ENCODE data around the gene INSR. TPM values are rescaled to one million over a fixed set of nuclear protein-coding genes. Genes with fewer than 3 reads are reported as not detected.

Gene INSR
- total RNA-seq, 1 experiment from 2014 or later, result 35.9 TPM

DNA sequence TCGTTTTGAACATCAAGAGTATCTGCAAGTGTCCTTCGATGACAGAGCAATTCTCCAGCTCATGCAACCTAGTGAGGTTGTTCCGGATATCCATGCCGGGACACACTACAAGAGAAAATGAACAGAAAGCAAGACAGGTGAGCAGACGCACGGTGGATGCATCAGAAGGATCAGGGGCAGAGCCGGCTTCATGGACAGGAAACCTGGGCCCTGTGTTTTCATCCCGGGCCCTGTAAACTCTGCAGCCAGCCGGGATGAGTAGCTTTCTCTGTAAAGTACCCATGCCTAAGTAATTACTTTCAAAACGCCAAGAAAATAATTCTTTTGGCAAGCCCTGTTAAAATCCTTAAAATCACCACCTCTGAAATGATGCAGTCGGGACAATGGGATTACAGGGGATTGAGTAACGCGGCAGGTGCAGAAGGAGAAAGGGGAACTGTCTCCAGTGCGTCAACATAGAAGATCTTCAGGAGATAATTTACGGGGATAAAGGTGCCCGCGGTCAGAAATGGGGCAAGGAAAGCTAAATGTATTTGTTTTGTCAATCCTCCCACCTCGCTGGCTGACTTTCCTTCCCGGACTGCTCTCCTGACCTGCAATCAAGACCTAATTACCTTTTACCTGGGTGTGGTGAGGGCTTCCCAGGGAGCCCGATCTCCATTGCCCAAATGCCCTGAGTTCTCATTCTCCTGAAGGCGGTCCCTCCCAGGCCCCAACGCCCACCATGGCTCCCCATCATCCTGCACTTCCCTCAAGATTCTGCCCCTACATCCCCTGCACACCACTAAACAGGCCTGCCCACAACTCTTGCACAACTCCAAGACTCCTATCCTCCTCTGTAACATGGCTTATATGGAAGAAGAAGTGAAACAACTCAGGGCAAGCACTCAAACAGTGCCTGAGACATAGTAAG, 26.2 kb downstream of the INSR start:
- Mint-ChIP-seq H3K27me3 (ENCODE audit: low read depth) (no peaks in the 10 kb centered on the region), H3K9me3 (no peaks in the 10 kb centered on the region), H3K27ac (peak overlapping the region; percentile 53), H3K4me3 (no peak overlapping the region), H3K4me1 (0 out of 2 replicates have a peak, but pooled peaks cover 3% of the 10 kb centered on the region), H3K36me3 (peaks cover 15% of the 10 kb centered on the region)
- no peak for DNase-seq (ENCODE audit: low spot score)
- ATAC-seq, result no peak
- CTCF ChIA-PET, result interaction anchor here (1.2 kb wide), 1 partner anchor 86 kb away, joined by 3 read pairs; no protein-coding TSS in a partner anchor
- TF ChIP-seq MYBL2 (CRISPR knock-in tag; IDR thresholded peaks at IDR 0.05), result no peak
- no peak for TF ChIP-seq ZNF138 (CRISPR knock-in tag; conservative IDR thresholded peaks at IDR 0.05)
- no peak for TF ChIP-seq ZNF416 (CRISPR knock-in tag; IDR thresholded peaks at IDR 0.05)
- TF ChIP-seq, protein P1, sequence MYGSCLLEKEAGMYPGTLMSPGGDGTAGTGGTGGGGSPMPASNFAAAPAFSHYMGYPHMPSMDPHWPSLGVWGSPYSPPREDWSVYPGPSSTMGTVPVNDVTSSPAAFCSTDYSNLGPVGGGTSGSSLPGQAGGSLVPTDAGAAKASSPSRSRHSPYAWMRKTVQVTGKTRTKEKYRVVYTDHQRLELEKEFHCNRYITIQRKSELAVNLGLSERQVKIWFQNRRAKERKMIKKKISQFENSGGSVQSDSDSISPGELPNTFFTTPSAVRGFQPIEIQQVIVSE (CRISPR knock-in tag; IDR thresholded peaks at IDR 0.05; ENCODE audit: borderline replicate concordance), result no peak
- no peak for TF ChIP-seq RORB (CRISPR knock-in tag; IDR thresholded peaks at IDR 0.05)
- TF ChIP-seq TP53 (CRISPR knock-in tag; IDR thresholded peaks at IDR 0.05), result no peak
- TF ChIP-seq, protein P2, sequence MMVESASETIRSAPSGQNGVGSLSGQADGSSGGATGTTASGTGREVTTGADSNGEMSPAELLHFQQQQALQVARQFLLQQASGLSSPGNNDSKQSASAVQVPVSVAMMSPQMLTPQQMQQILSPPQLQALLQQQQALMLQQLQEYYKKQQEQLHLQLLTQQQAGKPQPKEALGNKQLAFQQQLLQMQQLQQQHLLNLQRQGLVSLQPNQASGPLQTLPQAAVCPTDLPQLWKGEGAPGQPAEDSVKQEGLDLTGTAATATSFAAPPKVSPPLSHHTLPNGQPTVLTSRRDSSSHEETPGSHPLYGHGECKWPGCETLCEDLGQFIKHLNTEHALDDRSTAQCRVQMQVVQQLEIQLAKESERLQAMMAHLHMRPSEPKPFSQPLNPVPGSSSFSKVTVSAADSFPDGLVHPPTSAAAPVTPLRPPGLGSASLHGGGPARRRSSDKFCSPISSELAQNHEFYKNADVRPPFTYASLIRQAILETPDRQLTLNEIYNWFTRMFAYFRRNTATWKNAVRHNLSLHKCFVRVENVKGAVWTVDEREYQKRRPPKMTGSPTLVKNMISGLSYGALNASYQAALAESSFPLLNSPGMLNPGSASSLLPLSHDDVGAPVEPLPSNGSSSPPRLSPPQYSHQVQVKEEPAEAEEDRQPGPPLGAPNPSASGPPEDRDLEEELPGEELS (CRISPR knock-in tag; IDR thresholded peaks at IDR 0.05), result no peak
- TF ChIP-seq, protein P3, sequence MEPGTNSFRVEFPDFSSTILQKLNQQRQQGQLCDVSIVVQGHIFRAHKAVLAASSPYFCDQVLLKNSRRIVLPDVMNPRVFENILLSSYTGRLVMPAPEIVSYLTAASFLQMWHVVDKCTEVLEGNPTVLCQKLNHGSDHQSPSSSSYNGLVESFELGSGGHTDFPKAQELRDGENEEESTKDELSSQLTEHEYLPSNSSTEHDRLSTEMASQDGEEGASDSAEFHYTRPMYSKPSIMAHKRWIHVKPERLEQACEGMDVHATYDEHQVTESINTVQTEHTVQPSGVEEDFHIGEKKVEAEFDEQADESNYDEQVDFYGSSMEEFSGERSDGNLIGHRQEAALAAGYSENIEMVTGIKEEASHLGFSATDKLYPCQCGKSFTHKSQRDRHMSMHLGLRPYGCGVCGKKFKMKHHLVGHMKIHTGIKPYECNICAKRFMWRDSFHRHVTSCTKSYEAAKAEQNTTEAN (CRISPR knock-in tag; IDR thresholded peaks at IDR 0.05), result no peak
- no peak for TF ChIP-seq ZNF317 (CRISPR knock-in tag; IDR thresholded peaks at IDR 0.05; ENCODE audit: borderline replicate concordance, low read depth)
- no peak for TF ChIP-seq TEAD1 (CRISPR knock-in tag; IDR thresholded peaks at IDR 0.05)
- TF ChIP-seq, protein P4, sequence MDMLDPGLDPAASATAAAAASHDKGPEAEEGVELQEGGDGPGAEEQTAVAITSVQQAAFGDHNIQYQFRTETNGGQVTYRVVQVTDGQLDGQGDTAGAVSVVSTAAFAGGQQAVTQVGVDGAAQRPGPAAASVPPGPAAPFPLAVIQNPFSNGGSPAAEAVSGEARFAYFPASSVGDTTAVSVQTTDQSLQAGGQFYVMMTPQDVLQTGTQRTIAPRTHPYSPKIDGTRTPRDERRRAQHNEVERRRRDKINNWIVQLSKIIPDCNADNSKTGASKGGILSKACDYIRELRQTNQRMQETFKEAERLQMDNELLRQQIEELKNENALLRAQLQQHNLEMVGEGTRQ (CRISPR knock-in tag; IDR thresholded peaks at IDR 0.05), result no peak
- TF ChIP-seq SMAD4 (CRISPR knock-in tag; IDR thresholded peaks at IDR 0.05), result no peak
- TF ChIP-seq, protein P5, sequence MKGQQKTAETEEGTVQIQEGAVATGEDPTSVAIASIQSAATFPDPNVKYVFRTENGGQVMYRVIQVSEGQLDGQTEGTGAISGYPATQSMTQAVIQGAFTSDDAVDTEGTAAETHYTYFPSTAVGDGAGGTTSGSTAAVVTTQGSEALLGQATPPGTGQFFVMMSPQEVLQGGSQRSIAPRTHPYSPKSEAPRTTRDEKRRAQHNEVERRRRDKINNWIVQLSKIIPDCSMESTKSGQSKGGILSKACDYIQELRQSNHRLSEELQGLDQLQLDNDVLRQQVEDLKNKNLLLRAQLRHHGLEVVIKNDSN (CRISPR knock-in tag; IDR thresholded peaks at IDR 0.05), result no peak
- TF ChIP-seq ETV6 (CRISPR knock-in tag; IDR thresholded peaks at IDR 0.05), result no peak
- no peak for TF ChIP-seq MXD4 (CRISPR knock-in tag; IDR thresholded peaks at IDR 0.05; ENCODE audit: borderline replicate concordance)
- TF ChIP-seq ELF4 (CRISPR knock-in tag; IDR thresholded peaks at IDR 0.05; ENCODE audit: low read depth), result no peak
- POLR2A ChIA-PET, result no interaction called here

DNA sequence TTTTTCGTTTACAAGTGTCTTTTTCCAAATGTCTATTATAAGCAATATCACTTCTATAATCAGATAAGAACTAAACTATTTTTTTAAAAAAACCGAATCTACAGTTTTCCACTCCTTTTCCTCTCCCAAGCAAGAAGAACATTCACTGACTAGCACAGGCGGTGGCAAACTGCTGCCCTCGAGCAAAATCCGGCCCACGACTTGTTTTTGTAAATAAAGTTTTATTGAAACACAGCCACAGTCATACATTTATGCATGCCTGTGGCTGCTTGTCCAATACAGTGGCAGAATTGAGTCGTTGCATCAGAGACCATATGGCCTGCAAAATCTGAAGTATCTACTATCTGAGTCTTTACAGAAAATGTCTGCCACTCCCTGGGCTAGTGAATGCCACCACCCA, 27.4 kb downstream of the INSR start:
- no peaks in the 10 kb centered on the region for H3K27me3 Mint-ChIP-seq (ENCODE audit: low read depth)

More for the DNA sequence above, 27.4 kb downstream of the INSR start:
- POLR2A ChIA-PET, result no interaction called here
- Mint-ChIP-seq H3K9me3 (no peaks in the 10 kb centered on the region), H3K36me3 (peaks cover 15% of the 10 kb centered on the region), H3K4me1 (0 out of 2 replicates have a peak, but pooled peaks cover 8% of the 10 kb centered on the region), H3K4me3 (no peak overlapping the region), H3K27ac (no peak overlapping the region)
- ATAC-seq (no peak), DNase-seq (ENCODE audit: low spot score) (no peak)
- TF ChIP-seq FOXK1 (CRISPR knock-in tag; IDR thresholded peaks at IDR 0.05) (no peak), NFE2L1 (CRISPR knock-in tag; IDR thresholded peaks at IDR 0.05) (no peak), MXD4 (CRISPR knock-in tag; IDR thresholded peaks at IDR 0.05; ENCODE audit: borderline replicate concordance) (no peak)
- TF ChIP-seq, protein P6, sequence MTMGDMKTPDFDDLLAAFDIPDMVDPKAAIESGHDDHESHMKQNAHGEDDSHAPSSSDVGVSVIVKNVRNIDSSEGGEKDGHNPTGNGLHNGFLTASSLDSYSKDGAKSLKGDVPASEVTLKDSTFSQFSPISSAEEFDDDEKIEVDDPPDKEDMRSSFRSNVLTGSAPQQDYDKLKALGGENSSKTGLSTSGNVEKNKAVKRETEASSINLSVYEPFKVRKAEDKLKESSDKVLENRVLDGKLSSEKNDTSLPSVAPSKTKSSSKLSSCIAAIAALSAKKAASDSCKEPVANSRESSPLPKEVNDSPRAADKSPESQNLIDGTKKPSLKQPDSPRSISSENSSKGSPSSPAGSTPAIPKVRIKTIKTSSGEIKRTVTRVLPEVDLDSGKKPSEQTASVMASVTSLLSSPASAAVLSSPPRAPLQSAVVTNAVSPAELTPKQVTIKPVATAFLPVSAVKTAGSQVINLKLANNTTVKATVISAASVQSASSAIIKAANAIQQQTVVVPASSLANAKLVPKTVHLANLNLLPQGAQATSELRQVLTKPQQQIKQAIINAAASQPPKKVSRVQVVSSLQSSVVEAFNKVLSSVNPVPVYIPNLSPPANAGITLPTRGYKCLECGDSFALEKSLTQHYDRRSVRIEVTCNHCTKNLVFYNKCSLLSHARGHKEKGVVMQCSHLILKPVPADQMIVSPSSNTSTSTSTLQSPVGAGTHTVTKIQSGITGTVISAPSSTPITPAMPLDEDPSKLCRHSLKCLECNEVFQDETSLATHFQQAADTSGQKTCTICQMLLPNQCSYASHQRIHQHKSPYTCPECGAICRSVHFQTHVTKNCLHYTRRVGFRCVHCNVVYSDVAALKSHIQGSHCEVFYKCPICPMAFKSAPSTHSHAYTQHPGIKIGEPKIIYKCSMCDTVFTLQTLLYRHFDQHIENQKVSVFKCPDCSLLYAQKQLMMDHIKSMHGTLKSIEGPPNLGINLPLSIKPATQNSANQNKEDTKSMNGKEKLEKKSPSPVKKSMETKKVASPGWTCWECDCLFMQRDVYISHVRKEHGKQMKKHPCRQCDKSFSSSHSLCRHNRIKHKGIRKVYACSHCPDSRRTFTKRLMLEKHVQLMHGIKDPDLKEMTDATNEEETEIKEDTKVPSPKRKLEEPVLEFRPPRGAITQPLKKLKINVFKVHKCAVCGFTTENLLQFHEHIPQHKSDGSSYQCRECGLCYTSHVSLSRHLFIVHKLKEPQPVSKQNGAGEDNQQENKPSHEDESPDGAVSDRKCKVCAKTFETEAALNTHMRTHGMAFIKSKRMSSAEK (CRISPR knock-in tag; IDR thresholded peaks at IDR 0.05; ENCODE audit: borderline replicate concordance), result no peak
- CTCF ChIA-PET, result interaction anchor here (1.2 kb wide), 1 partner anchor 87 kb away, joined by 3 read pairs; no protein-coding TSS in a partner anchor

All from WTC11 (cell line).